GM19238 (cell line): ENCODE data around the gene TMEM151B.
A peak's percentile ranks its signal among the peaks of the same experiment; 100 is the strongest.

Source experiments
- DNase-seq: peaks from one replicate; pipeline ENCODE4 v3.0.0; 2011; ENCODE audit warnings: low spot score; ENCODE audit not compliant: insufficient read length

The TMEM151B gene

DNA sequence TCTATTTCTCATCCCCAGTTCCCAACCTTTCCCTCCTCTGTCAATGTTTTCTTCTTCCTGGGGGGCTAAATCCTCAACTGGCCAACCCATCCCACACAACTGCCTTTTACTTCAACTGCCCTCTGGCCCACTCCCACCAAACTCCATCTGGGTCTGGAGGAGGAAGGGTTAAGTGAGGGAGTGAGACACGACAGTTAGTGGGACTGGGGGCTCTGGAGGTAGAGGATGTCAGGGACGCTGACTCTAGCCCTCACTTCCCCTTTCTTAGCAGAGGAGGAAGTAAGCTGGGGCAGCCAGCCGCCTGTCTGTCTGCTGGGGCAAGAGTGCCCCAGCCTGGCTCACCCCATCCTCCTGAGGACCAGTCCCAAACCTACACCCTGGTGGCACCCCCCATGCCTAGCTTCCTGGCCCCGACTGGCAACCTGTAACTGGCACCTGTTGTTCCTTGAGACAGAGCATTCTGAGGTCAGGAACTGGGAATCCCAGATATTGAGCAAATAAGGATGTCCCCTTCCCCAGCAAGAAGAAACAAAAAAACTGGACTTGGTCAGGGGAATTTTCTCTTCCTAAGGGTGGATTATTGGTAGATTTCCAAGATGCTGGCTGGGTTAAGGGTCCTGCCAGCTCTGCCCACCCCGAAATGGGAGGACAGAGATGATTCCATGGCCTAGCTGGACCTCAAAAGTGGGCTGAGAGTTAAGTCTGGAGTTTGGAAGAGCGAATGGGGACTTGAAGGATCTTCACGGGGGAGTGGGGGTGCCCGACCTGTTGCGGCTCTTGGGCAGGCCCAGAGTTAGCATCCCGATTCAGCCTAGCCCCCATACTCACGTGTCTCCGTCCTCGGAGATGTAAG is 5.9 kb upstream of the TMEM151B start:
- DNase-seq = peak; percentile 84

DNA sequence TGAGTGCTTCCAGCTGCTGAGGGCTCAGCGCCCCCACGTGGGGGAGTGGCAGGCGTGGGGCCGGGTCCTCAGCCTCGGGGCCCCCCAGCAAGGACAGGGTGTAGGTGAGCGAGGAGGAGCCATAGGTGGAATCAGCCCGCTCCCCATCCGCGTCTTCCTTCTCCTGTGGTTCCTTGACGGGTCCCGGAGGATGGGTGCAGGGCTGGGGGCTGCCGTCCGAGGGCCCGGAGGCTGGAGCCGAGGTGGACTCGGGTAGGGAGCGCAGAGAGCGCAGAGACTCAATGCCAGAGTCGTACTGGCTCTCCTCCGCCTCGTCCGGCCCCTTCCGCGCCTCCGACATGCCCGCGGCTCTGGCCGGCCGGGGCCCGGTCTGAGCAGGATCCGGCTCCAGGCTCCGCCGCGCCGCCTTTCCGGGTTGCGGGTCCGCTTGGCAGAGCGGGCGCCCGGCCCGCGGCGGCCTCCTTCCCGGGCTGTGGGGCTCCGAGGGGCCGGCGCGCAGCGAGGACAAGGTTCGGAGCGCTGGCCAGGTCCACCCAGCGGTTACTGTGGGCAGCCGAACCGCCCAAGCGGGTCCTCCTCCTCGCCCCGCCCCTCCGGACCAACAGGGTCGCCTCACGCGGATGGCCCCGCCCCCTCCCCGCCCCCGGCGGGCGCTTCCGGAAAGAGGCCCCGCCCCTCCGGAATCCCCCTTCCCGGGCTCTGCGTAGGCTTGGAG is 5.1 kb upstream of the TMEM151B start, which contains the start of gene NFKBIE:
TSS of gene NFKBIE (minus strand) at position 545 of the 715 bp plus-strand sequence. CDS start at position 340, 205 bp downstream.
- peak; percentile 87 for DNase-seq

DNA sequence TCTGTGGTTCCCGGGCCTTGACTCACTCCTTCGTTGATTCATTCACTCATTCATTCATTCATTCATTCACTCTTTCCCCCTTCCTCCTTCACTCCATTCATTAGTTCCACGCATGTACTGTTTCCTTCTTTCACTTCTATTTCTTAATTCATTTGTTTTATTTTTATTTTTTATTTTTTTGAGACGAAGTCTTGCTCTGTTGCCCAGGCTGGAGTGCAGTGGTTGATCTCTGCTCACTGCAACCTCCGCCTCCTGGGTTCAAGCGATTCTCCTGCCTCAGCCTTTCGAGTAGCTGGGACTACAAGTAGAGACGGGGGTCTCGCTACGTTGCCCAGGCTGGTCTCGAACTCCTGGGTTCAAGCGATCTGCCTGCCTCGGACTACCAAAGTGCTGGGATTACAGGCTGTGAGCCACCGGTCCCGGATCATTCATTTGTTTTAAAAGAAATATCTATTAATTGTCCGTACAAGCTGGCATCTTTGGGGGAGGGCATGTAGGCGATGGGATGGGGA is 4.5 kb upstream of the TMEM151B start:
- no peak for DNase-seq

DNA sequence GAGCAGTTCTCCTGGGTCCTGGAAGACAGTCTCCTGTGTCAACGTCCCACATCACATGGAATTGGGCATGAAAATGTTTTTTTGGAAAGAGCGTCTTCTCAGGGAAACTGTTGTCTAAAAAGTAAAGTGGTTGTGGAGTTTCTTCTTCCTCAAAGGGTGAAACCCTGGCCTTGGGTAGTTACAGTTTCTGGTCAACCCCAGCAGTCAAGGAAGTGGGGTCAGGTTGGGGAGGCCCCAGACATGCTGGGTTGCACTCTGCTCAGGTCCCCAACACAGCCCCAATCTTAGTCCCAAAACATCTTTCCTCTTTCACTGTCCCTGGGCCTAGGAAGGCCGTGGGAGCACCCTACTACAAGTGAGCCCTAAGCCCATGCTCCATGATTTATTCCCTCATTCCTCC is 3.9 kb upstream of the TMEM151B start:
- DNase-seq = peak; percentile 67

DNA sequence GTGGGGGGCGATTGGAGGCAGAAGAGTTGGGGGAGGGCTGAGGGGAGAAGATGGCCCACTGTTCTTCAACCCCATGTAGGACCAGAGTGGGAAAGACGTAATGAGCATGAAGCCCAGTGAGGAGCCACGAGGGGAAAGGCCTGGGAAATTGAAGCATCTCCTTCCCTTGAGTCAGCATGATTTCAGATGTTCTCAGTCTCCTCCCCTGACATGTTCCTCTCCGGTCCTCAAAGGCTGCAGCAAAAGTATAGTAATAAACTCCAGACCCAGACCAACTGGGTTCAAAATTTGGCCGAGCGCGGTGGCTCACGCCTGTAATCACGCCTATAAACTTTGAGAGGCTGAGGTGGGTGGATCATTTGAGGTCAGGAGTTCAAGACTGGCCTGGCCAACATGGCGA is 3.0 kb upstream of the TMEM151B start:
- no peak for DNase-seq

DNA sequence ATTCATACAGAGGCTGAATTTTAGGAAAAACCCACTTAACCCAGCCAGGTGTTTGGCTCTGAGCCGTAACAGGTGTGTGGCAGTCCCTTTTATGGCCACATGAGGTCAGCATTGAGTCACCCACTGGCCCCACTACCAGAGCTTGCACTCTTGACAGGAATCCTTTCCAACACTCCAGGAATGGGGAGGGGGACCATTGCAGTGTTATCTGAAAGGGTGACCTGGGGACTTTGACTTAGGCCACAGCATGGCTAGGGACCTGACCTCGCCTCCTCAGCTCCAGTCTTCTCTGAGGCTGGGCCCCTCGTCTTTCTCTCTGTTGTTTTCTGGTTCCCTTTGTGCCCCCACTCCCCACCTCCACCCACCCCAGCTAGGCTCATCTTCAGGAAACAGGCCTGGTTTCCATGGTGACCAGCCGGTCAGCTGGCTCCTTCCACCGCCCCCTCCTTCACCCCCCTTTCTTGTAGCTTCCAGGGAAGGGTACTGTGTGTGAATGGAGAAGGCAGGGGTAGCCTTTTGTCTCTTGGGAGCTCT is 2.1 kb upstream of the TMEM151B start:
- DNase-seq = peak; percentile 62

DNA sequence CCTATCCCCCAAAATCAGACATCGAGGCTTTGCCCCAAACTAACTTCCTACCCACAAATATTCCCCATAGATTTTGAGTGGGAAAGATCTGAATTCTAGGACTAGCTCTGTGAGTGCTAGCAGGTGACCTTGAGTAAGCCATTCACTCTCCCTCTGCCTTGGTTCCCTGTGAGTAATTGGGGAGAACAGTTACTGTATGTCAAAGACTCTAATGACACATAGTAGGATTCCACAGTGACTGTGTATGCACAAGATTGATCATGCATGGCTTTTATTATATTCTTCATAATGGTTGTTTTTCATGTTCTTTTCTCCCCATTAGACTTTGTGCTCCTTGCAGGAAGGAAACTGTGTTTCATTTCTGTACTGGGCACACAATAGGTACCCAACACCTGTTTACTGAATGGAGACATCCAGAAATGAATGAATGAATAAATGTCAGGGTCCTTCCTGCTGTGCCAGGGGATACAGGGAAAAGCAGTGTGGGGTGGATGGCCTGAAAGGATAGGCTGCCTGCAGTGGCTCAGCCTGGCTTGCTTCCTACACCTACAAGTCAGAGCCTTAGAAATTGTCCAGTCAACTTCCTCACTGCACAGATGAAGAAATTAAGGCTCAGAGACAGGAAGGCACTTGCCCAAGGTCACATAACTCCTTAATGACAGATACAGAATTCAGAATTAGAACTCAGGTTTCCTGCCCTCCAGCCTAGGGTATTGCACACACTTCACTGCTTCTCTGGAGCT is 901 bp upstream of the TMEM151B start:
- no peak for DNase-seq

DNA sequence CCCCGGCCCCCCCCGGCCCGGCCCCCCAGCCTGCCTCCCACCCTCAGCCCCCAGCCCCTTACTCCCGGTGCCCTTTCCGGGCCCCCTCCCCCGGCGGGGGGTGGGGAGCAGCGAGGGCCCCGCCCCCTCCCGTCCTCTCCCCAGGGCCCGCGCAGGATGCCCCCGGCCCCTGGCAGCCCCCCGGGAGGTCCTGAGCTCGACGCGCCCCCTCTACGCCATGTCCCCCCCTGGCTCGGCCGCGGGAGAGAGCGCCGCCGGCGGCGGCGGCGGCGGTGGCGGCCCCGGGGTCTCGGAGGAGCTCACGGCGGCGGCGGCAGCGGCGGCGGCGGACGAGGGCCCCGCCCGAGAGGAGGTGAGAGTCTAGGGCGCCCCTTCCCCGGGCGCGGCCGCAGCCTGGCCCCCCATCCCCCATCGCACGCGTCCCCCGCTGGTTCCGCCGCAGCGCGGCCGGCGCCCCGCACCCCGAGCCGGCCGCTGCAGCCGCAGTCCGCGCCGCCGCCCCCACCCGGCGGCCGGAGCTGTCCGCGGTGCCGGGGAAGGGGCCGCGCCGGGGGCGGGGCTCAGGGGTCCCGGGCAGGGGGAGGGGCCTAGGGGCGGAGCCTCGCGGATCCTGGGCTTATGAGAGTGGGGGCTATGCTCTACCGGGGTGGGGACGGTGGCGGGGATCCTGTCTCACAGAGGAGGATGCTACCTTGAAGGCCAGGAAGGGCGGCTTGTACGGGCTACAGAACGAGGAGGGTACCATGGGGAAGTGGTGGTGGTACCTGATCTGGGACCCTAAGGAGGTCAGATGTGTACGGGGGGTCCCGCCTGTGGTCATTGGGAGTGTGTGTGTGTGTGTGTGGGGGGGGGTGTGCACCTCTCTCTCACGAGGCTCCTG is 516 bp downstream of the TMEM151B start:
- no peak for DNase-seq

DNA sequence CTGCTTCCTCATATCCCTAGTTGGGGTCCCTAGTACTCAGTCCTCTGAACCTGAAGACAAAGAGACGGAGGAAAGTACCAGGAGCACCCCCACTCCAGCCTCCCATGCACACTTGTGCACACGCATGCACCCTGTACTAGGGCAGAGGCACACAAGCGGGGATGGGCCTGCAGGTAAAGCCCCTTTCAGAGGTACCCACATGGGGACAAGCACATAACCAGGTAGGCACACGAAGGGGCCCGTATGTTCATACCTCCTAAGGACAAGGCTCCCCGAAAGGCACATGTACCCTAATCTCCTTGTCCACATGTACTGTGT is 1.1 kb downstream of the TMEM151B start:
- DNase-seq = no peak

DNA sequence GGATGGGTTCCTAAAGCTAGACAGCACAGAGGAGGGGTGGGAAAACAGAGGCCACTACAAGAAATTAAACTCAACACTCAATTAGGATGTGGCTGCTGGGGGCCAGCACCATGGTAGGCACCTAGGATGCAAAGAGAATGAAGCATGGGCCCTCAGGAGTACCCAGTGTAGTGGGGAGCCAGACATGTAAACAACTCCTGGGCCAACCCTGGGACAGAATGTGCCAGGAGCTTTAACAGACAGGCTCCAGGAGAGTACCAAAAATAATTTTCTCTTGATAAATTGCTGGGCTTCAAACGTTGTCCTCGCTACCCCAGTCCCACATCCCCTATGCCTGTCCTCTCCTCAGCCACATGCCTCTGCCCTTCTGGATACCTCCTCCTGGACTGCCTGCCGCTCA is 1.7 kb downstream of the TMEM151B start:
- DNase-seq = no peak

DNA sequence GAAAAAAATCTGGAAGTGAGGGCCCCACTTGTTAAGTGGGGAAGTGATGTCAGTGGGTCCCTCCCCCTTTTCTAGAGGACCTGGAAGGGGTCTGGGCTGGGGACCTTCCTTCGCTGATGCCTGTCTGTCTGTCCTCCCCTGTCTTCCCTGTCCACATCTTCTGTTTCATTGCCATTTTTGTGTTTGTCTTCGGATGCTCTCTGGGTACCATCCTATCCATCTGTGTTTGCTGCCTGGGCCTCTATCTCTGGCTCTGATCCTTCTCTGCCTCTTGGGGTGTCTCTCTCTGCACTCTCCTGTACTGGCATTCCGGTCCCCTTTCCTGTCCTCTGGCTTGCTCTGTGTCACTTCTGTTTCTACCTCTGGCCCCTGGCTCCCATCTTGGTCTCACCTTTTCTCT is 2.3 kb downstream of the TMEM151B start:
- DNase-seq = no peak

DNA sequence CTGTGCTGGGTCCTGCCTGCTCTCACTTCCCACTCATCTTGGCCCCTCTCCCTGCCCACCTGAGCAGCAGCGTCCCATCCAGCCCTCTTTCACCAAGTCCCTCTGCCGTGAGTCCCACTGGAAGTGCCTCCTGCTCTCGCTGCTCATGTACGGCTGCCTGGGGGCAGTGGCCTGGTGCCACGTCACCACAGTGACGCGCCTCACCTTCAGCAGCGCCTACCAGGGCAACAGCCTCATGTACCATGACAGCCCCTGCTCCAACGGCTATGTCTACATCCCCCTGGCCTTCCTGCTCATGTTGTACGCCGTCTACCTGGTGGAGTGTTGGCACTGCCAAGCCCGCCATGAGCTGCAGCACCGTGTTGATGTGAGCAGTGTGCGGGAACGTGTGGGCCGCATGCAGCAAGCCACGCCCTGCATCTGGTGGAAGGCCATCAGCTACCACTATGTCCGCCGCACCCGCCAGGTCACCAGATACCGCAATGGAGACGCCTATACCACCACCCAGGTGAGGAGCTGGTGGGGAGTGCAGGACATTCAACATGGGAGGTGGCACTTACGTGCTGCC is 2.8 kb downstream of the TMEM151B start:
- DNase-seq = no peak

DNA sequence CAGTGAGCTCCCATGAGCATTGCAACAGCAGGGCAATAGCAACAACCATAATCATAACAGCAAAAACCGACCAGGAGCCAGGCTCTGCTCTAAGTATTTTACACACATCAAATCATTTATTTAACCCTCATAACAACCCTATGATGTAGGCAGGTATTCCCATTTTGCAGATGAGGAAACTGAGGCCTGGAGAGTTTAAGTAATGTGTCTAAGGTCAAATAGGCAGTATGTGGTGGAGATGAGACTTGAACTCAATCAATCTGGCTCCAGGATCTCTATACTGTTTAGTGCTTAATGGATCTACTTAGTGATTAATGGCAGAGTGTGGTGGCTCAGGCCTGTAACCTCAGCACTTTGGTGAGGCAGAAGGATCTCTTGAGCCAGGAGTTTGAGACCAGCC is 3.4 kb downstream of the TMEM151B start:
- no peak for DNase-seq

DNA sequence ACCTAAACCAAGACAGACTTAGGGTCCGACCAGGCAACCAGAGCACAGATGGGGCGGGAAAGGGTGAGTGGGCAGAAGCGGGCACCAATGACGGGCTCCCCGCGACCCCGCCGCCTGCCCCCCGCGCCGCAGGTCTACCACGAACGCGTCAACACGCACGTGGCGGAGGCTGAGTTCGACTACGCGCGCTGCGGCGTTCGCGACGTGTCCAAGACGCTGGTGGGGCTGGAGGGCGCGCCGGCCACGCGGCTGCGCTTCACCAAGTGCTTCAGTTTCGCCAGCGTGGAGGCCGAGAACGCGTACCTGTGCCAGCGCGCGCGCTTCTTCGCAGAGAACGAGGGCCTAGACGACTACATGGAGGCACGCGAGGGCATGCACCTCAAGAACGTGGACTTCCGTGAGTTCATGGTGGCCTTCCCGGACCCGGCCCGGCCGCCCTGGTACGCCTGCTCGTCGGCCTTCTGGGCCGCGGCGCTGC is 5.1 kb downstream of the TMEM151B start:
- DNase-seq = no peak

DNA sequence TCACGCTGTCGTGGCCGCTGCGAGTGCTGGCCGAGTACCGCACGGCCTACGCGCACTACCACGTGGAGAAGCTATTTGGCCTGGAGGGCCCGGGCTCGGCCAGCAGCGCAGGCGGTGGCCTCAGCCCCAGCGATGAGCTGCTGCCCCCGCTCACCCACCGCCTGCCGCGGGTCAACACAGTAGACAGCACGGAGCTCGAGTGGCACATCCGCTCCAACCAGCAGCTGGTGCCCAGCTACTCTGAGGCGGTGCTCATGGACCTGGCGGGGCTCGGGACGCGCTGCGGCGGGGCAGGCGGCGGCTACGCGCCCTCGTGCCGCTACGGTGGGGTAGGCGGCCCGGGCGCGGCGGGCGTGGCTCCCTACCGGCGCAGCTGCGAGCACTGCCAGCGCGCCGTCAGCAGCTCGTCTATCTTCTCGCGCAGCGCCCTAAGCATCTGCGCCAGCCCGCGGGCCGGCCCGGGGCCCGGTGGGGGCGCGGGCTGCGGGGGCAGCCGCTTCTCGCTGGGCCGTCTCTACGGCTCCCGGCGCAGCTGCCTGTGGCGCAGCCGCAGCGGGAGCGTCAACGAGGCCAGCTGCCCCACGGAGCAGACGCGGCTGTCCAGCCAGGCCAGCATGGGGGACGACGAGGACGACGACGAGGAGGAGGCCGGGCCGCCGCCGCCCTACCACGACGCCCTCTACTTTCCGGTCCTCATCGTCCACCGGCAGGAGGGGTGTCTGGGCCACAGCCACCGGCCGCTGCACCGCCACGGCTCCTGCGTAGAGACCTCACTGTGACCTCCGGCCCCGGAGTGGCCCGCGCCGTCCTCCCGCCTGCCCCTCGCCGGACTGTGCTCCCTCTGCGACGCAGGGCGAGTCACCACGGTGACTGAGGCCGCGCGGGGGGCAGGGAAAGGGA is 5.7 kb downstream of the TMEM151B start:
- DNase-seq = no peak

DNA sequence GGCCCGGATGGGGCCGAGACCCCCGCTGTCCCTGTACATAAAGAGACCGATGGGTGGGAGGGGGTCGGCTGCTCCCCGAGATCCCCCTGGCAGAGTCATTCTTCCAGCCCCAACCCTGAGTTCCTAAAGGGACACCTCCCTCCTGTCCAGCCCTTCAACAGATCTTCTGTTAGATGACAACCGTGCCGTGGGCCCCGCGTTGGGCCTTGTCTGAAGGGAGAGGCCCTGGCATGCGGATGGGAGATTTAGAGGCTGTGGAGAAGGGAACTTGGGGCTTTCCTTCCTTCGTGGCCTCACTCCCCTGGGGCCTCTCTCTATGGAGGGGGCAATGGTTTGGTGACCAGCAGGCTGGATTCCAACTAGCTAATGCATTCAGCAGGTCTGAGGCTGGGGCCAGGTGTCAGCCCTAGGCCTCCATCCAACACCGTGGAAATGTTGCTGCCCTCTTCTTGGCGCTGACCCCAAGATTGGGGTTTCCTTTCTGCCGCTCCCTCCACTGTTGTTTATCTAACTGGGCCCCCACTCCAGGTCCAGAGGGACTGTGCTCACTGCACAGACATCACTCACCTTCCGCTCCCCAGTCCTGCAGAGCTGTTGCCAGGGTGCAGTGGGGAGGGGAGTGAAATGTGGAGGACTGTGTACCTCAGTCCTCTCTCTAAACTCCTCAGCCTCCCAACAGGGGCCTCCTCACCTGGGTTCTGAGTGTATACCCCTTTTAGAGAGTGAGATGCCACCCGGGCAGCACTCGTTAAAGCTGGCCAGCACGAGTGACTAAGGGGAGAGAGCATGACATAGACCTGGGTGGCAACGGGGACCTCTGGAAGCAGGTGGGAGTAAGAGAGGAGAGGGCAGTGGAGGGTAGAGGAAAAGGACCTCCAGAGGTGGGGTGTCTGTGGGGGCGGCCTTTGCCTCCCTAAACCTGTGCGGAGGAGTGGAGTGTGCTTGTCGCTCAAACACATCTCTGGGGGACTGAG is 6.7 kb downstream of the TMEM151B start:
- no peak for DNase-seq

DNA sequence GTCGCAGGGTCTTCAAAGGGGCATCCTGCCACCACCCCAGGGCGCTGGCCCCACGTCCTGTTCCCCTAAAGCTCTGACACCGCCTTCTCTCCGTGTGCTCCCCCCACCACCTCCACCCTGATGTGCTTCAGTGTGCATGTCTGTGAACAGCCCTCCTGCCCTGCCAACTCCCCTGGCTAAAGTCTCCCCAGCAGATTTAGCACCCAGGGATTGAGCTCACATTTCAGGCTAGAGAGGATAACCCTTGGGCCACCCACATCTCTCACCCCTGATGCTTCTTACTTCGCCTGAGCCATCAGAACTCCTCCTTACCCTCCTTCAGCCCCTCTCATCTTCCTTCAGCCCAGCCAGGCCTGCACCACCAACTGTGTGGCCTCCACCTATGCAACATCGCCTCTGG is 7.5 kb downstream of the TMEM151B start:
- DNase-seq = no peak

DNA sequence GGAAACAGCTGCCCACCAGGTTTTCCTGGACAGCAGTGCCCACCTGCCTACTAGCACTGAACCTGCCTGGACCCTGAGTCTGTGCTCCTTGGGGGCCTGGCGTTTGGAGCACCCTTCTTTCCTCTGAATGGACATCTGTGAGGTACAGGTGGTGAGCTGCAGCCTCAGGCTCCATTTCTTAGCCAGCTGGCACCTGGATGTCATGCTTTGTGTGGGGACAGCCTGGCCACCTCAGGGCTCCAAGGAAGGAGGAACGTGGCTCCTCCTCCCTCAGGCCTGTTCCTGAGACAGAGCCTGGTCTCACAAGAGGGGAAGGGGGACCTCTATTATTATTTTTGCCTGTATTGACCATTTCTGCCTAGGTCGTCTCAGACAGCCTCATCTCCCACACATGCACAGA is 8.1 kb downstream of the TMEM151B start:
- DNase-seq = no peak
